MG63 (cell line): ENCODE measurements around the gene APP. TPM values are rescaled to one million over a fixed set of nuclear protein-coding genes. Genes with fewer than 3 reads are reported as not detected.
"Not testable (repeated sequence)": the region's sequence is repeated elsewhere in the genome, so short reads cannot be mapped to it uniquely, and the experiment has no call there.

Experiments
- DNase-seq: peaks from one replicate; pipeline ENCODE4 v3.0.0-alpha.2; 2020
- H3K27me3 ChIP-seq: fragments of 250-450 bp; sonication (Bioruptor Pico); 2 replicates; pipeline ENCODE4 v1.5.1; 2020; ENCODE audit warnings: mild to moderate bottlenecking, moderate library complexity
- H3K36me3 ChIP-seq: fragments of 250-450 bp; sonication (Bioruptor Pico); 2 replicates; pipeline ENCODE4 v1.5.1; 2020; ENCODE audit warnings: mild to moderate bottlenecking, moderate library complexity
- H3K4me3 ChIP-seq: fragments of 250-450 bp; sonication (Bioruptor Pico); 2 replicates; pipeline ENCODE4 v1.5.1; 2020; ENCODE audit warnings: mild to moderate bottlenecking, moderate library complexity
- H3K9me3 ChIP-seq: fragments of 250-450 bp; sonication (Bioruptor Pico); 2 replicates; pipeline ENCODE4 v1.5.1; 2020; ENCODE audit warnings: mild to moderate bottlenecking, moderate library complexity
- total RNA-seq: library from RNA; depleted of rRNA; stranded (reverse); fragments of >200 nt; shearing (Covaris generic); gene quantifications from 2 replicates; pipeline ENCODE4 v1.2.3, GENCODE V29; 2014; ENCODE audit warnings: low replicate concordance

The APP gene
- total RNA-seq, 1 experiment from 2014 or later, result 252 TPM

- Histone ChIP-seq H3K36me3 (peaks cover 13% of the 10 kb centered on the region), H3K27me3 (no peaks in the 10 kb centered on the region), H3K9me3 (peaks cover 5% of the 10 kb centered on the region; the same call in 1 of the 2 replicates), H3K4me3 (no peak overlapping the region)
- no peak for DNase-seq
These were observed 29.6 kb downstream of the APP start for GRCh38 chr21:26140926-26141325.

GRCh38 chr21:26140164-26140579 lies 30.4 kb downstream of the APP start:
- Histone ChIP-seq H3K36me3 (peaks cover 13% of the 10 kb centered on the region), H3K9me3 (peaks cover 5% of the 10 kb centered on the region; the same call in 1 of the 2 replicates), H3K4me3 (no peak overlapping the region), H3K27me3 (no peaks in the 10 kb centered on the region)
- DNase-seq, result peak; percentile 96

GRCh38 chr21:26138615-26139257 lies 31.8 kb downstream of the APP start:
- H3K27me3 ChIP-seq, result no peaks in the 10 kb centered on the region
- H3K4me3 ChIP-seq, result no peak overlapping the region
- no peak for DNase-seq
- peaks cover 16% of the 10 kb centered on the region for H3K36me3 ChIP-seq
- H3K9me3 ChIP-seq, result peaks cover 5% of the 10 kb centered on the region; the same call in 1 of the 2 replicates

GRCh38 chr21:26137379-26138060 lies 33.0 kb downstream of the APP start:
- Histone ChIP-seq H3K9me3 (peaks cover 5% of the 10 kb centered on the region; the same call in 1 of the 2 replicates), H3K4me3 (no peak overlapping the region), H3K27me3 (no peaks in the 10 kb centered on the region), H3K36me3 (peaks cover 16% of the 10 kb centered on the region)
- DNase-seq, result no peak

- Histone ChIP-seq H3K9me3 (peaks cover 5% of the 10 kb centered on the region; the same call in 1 of the 2 replicates), H3K27me3 (no peaks in the 10 kb centered on the region), H3K4me3 (no peak overlapping the region), H3K36me3 (peaks cover 16% of the 10 kb centered on the region)
- DNase-seq, result no peak
These were observed 33.9 kb downstream of the APP start for GRCh38 chr21:26136671-26137070.

GRCh38 chr21:26135520-26135919 lies 35.0 kb downstream of the APP start:
- Histone ChIP-seq H3K36me3 (peaks cover 17% of the 10 kb centered on the region), H3K4me3 (no peak overlapping the region), H3K9me3 (peaks cover 5% of the 10 kb centered on the region; the same call in 1 of the 2 replicates), H3K27me3 (no peaks in the 10 kb centered on the region)
- no peak for DNase-seq

GRCh38 chr21:26131554-26131953 lies 39.0 kb downstream of the APP start:
- no peaks in the 10 kb centered on the region for H3K27me3 ChIP-seq
- no peak for DNase-seq
- peaks cover 22% of the 10 kb centered on the region for H3K36me3 ChIP-seq
- no peak overlapping the region for H3K4me3 ChIP-seq
- no peaks in the 10 kb centered on the region for H3K9me3 ChIP-seq

GRCh38 chr21:26131053-26131452 lies 39.5 kb downstream of the APP start:
- not testable (repeated sequence) for DNase-seq

GRCh38 chr21:26130249-26130881 lies 40.2 kb downstream of the APP start:
- no peak for DNase-seq
- H3K4me3 ChIP-seq, result no peak overlapping the region
- H3K27me3 ChIP-seq, result no peaks in the 10 kb centered on the region
- no peaks in the 10 kb centered on the region for H3K9me3 ChIP-seq
- peaks cover 28% of the 10 kb centered on the region for H3K36me3 ChIP-seq

More at GRCh38 chr21:26131053-26131452, 39.5 kb downstream of the APP start:
- not testable (repeated sequence) for H3K27me3 ChIP-seq, H3K4me3 ChIP-seq, H3K9me3 ChIP-seq
- H3K36me3 ChIP-seq, result peaks cover 25% of the 10 kb centered on the region

GRCh38 chr21:26127918-26128317 lies 42.7 kb downstream of the APP start:
- no peaks in the 10 kb centered on the region for H3K27me3 ChIP-seq
- no peak overlapping the region for H3K4me3 ChIP-seq

GRCh38 chr21:26127073-26127814 lies 43.3 kb downstream of the APP start:
- H3K4me3 ChIP-seq, result no peak overlapping the region
- no peaks in the 10 kb centered on the region for H3K9me3 ChIP-seq
- H3K36me3 ChIP-seq, result peaks cover 28% of the 10 kb centered on the region
- H3K27me3 ChIP-seq, result no peaks in the 10 kb centered on the region
- no peak for DNase-seq

More at GRCh38 chr21:26127918-26128317, 42.7 kb downstream of the APP start:
- H3K9me3 ChIP-seq, result no peaks in the 10 kb centered on the region
- peak; percentile 17 for DNase-seq
- H3K36me3 ChIP-seq, result peaks cover 28% of the 10 kb centered on the region

GRCh38 chr21:26126168-26126553 lies 44.4 kb downstream of the APP start:
- no peak for DNase-seq
- H3K36me3 ChIP-seq, result peaks cover 28% of the 10 kb centered on the region
- no peaks in the 10 kb centered on the region for H3K27me3 ChIP-seq
- no peak overlapping the region for H3K4me3 ChIP-seq
- no peaks in the 10 kb centered on the region for H3K9me3 ChIP-seq

- no peak overlapping the region for H3K4me3 ChIP-seq
- no peak for DNase-seq
- H3K9me3 ChIP-seq, result no peaks in the 10 kb centered on the region
- H3K27me3 ChIP-seq, result no peaks in the 10 kb centered on the region
- H3K36me3 ChIP-seq, result peaks cover 28% of the 10 kb centered on the region
These were observed 45.0 kb downstream of the APP start for GRCh38 chr21:26125433-26126167.

GRCh38 chr21:26124896-26125295 lies 45.7 kb downstream of the APP start:
- Histone ChIP-seq H3K36me3 (peaks cover 21% of the 10 kb centered on the region), H3K4me3 (no peak overlapping the region), H3K9me3 (no peaks in the 10 kb centered on the region), H3K27me3 (no peaks in the 10 kb centered on the region)
- DNase-seq, result no peak

GRCh38 chr21:26124421-26124833 lies 46.1 kb downstream of the APP start:
- H3K4me3 ChIP-seq, result no peak overlapping the region
- H3K9me3 ChIP-seq, result no peaks in the 10 kb centered on the region
- no peak for DNase-seq
- peaks cover 18% of the 10 kb centered on the region for H3K36me3 ChIP-seq
- no peaks in the 10 kb centered on the region for H3K27me3 ChIP-seq

GRCh38 chr21:26123012-26123411 lies 47.6 kb downstream of the APP start:
- no peak for DNase-seq
- Histone ChIP-seq H3K27me3 (no peaks in the 10 kb centered on the region), H3K36me3 (peaks cover 9% of the 10 kb centered on the region), H3K4me3 (no peak overlapping the region), H3K9me3 (no peaks in the 10 kb centered on the region)
